Measurements from ENCODE around the gene RFXANK.
A peak's percentile ranks its signal among the peaks of the same experiment; 100 is the strongest.
"Not testable (repeated sequence)": the region's sequence is repeated elsewhere in the genome, so short reads cannot be mapped to it uniquely, and the experiment has no call there.

The RFXANK gene

DNA sequence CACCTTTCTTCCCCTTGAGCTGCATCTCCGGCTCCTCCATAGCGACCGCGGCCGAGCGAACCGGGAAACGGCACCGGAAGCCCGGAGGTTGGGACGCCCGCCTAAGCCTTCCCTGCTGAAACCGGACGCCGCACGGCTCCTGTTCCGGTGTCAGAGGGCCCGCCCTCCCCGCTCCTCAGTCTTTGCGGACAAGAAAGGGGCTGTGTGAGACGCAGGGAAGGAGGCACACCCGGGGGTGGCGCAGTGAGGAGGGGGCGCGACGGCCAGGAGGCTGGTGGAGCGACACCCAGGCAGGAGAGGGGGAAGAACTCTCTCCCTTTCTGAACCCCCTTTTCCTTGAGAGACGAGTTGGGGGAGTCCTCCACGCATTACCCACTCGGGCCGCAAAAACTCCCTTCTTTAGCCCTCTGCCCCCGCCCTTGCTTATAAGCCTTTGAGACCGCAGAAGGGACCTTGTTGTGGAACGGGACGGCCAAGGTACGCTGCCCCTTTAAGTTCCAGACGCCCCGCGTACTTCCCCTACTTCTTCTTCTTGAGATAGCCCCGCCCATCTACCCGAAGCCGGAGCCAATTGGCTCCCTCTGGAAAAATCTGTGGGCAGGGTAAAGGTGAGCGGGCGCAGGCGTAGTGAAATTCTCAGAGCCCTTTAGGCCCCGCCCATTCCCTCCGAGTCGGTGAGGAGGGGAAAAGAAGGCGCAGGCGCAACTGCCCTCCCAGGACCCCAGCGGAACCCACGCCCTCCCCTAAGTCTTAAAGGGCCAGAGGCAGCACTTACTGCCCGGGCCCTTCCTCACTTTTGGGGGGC lies at the start of gene RFXANK, which contains the start of gene BORCS8:
Gene RFXANK (plus strand): TSS at position 181 of the 805 bp plus-strand sequence. CDS start 1,689 bp downstream, outside the sequence.
Gene BORCS8 (minus strand): TSS at position 75 of the 805 bp plus-strand sequence. CDS start 35 bp downstream, at position 40.
- peak within 1 kb of the TSS; percentile 99 for H3K4me3 ChIP-seq (ENCODE audit: control insufficient read depth, low read depth, low read length)
- no peak for TF ChIP-seq CTCF (IDR thresholded peaks at IDR 0.05; ENCODE audit: control insufficient read depth, insufficient read depth, low read depth, low read length, missing control alignments)
- DNase-seq (ENCODE audit: low read depth) = peak; percentile 94

GRCh38 chr19:19142347-19142746 lies 49.7 kb upstream of the RFXANK start:
- H3K4me3 ChIP-seq (ENCODE audit: control insufficient read depth, low read depth, low read length) = no peak overlapping the region
- DNase-seq (ENCODE audit: low read depth) = no peak
- TF ChIP-seq CTCF (IDR thresholded peaks at IDR 0.05; ENCODE audit: control insufficient read depth, insufficient read depth, low read depth, low read length, missing control alignments) = no peak

DNA sequence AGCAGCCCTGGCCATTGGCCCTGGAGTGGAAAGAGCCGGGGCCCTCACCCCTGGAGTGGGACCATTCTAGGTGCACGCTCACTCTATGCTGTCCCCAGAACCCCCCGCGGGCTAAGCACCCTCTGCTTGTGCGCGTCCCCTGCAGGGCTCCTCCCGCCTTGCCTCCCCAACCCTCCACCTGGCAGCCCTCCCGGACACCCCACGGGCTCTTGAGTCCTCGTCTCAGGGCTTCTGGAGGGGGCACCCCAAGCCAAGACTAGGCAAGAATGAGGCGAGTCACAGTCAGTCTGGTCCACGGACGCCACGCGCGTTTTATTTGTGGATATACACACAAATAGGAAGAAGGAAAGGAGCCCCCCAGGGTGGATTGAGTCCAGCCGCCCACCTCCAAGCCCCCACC lies 46.8 kb upstream of the RFXANK start:
- TF ChIP-seq CTCF (IDR thresholded peaks at IDR 0.05; ENCODE audit: control insufficient read depth, insufficient read depth, low read depth, low read length, missing control alignments) = no peak
- H3K4me3 ChIP-seq (ENCODE audit: control insufficient read depth, low read depth, low read length) = no peak overlapping the region
- DNase-seq (ENCODE audit: low read depth) = no peak

DNA sequence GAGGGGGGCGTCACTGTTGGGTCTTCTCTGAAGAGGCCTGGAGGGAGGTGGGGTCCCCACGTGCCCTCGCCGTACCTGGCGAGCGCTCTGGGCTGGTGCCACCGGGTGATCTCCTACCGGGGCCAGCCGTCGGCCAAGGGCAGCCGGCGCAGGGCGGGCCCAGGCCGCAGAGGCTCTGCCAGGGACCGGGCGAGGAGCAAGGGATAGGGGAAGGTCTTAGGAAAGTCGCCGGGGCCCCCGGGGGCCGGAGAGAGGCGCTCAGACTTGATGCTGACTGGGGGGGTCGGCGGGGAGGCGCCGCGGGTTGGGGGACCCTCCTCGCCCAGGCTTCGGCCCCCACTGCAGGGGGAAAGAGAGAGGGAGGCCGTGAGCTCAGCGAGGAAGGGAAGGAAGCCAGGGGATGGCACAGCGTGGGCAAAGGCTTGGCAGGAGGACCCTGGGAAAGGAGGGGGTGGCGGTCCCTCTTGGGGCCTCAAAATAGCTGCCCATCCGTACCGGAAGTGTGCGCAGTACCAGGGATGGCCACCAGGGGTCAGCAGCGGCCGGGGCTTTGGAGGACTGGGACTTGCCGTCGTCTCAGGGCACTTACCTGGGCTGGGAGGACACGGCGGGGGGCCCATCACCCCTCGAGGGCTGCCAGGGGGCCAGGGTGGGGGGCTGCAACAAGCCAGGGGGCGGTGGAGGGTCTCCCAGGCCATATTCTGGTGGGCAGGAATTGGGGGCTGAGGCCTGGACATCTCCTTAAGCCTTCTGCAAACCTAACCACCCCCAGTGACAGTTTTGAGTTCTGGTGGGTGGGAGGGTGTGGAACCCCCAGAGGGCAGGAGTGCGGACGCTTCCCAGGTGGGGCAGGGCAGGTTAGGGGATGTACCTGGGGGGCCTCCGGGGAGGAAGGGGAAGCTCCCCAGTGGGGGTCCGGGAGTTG lies 46.1 kb upstream of the RFXANK start:
- H3K4me3 ChIP-seq (ENCODE audit: control insufficient read depth, low read depth, low read length) = no peak overlapping the region
- peak; percentile 98 for TF ChIP-seq CTCF (IDR thresholded peaks at IDR 0.05; ENCODE audit: control insufficient read depth, insufficient read depth, low read depth, low read length, missing control alignments)
- DNase-seq (ENCODE audit: low read depth) = no peak

GRCh38 chr19:19146865-19147264 lies 45.2 kb upstream of the RFXANK start:
- H3K4me3 ChIP-seq (ENCODE audit: control insufficient read depth, low read depth, low read length) = no peak overlapping the region
- no peak for DNase-seq (ENCODE audit: low read depth)
- no peak for TF ChIP-seq CTCF (IDR thresholded peaks at IDR 0.05; ENCODE audit: control insufficient read depth, insufficient read depth, low read depth, low read length, missing control alignments)

GRCh38 chr19:19147344-19147743 lies 44.7 kb upstream of the RFXANK start:
- TF ChIP-seq CTCF (IDR thresholded peaks at IDR 0.05; ENCODE audit: control insufficient read depth, insufficient read depth, low read depth, low read length, missing control alignments) = no peak
- DNase-seq (ENCODE audit: low read depth) = no peak
- H3K4me3 ChIP-seq (ENCODE audit: control insufficient read depth, low read depth, low read length) = no peak overlapping the region

GRCh38 chr19:19148504-19148903 lies 43.6 kb upstream of the RFXANK start:
- H3K4me3 ChIP-seq (ENCODE audit: control insufficient read depth, low read depth, low read length); DNase-seq (ENCODE audit: low read depth): not testable (repeated sequence)

Data from AG09309 (cell line).